ENCODE results near the gene RBM4B. TPM values are rescaled to one million over a fixed set of nuclear protein-coding genes. Genes with fewer than 3 reads are reported as not detected.

Gene RBM4B
- total RNA-seq, 2 donors from 2014 or later, result 8.9 to 9.2 TPM

GRCh38 chr11:66713746-66714480 lies 36.2 kb upstream of the RBM4B start:
- TF ChIP-seq CTCF (IDR thresholded peaks at IDR 0.05), result no peak

DNA sequence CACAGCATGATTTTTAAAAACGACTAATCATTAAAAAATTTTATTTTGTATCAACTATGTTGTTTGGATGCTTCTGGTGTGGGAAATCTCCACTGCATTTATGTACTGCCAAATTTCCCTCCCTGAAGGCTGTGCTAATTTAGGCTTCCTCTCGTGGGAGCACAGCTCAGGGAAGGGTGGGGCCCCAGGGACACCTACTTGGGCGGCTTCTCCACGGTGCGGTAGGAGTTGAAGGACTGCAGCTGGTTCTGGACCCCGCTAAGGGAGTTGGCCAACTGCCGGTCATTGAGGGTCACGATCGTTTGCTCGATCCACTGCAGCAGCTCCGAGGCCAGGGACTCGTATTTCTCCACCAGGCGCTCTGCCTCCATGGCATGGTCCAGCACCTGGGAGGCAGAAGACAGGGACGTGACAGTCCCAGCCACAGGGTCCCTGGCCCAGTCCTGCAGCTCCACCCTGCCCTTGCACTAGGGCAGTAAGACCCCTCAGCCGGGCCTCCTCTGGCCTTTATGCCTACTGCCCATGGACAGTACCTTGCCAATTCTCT lies 32.8 kb upstream of the RBM4B start:
- H3K4me1 ChIP-seq (ENCODE audit: control insufficient read depth in 1 of 2, low read depth in 2 of 2), result no peaks in the 10 kb centered on the region
- ATAC-seq (ENCODE audit: insufficient number of reproducible peaks, low FRiP score, low read depth) (no peak), DNase-seq (ENCODE audit: low spot score) (no peak)
- H3K27me3 ChIP-seq (replicated peaks; ENCODE audit: insufficient read depth), result no peaks in the 10 kb centered on the region
- no peaks in the 10 kb centered on the region for H3K36me3 ChIP-seq
- H3K27ac ChIP-seq, result no peak overlapping the region
- no peak overlapping the region for H3K4me3 ChIP-seq
- no peak for TF ChIP-seq CTCF (IDR thresholded peaks at IDR 0.05)
- H3K9me3 ChIP-seq, result no peaks in the 10 kb centered on the region

More at GRCh38 chr11:66713746-66714480, 36.2 kb upstream of the RBM4B start:
- Histone ChIP-seq H3K27me3 (replicated peaks; ENCODE audit: insufficient read depth) (no peaks in the 10 kb centered on the region), H3K27ac (no peak overlapping the region), H3K4me1 (ENCODE audit: control insufficient read depth in 1 of 2, low read depth in 2 of 2) (no peaks in the 10 kb centered on the region), H3K4me3 (no peak overlapping the region), H3K9me3 (no peaks in the 10 kb centered on the region), H3K36me3 (no peaks in the 10 kb centered on the region)
- DNase-seq (ENCODE audit: low spot score) (no peak), ATAC-seq (ENCODE audit: insufficient number of reproducible peaks, low FRiP score, low read depth) (no peak)

DNA sequence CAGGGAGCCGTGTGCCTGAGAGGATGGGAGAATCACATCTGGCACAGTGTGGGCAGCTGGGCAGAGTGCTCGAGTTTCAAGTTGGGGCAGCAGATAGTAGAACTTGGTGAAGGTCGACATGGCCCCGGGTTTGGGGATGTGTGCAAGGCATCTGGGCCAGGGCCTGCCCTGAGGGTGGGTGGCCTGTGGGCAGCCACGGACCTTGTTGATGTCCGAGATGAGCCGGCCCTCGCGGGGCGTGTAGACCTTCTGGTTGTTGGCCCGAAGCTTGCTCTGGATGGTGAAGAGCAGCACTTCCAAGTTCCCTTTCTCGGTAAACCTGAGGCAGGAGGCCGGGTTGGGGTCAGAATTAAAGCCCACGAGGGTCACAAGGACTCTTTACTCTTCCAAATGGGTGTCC lies 31.0 kb upstream of the RBM4B start:
- no peak overlapping the region for H3K4me3 ChIP-seq
- ATAC-seq (ENCODE audit: insufficient number of reproducible peaks, low FRiP score, low read depth) (no peak), DNase-seq (ENCODE audit: low spot score) (no peak)
- H3K36me3 ChIP-seq, result no peaks in the 10 kb centered on the region
- H3K4me1 ChIP-seq (ENCODE audit: control insufficient read depth in 1 of 2, low read depth in 2 of 2), result no peaks in the 10 kb centered on the region
- H3K9me3 ChIP-seq, result no peaks in the 10 kb centered on the region
- no peak overlapping the region for H3K27ac ChIP-seq
- no peaks in the 10 kb centered on the region for H3K27me3 ChIP-seq (replicated peaks; ENCODE audit: insufficient read depth)
- TF ChIP-seq CTCF (IDR thresholded peaks at IDR 0.05), result no peak

DNA sequence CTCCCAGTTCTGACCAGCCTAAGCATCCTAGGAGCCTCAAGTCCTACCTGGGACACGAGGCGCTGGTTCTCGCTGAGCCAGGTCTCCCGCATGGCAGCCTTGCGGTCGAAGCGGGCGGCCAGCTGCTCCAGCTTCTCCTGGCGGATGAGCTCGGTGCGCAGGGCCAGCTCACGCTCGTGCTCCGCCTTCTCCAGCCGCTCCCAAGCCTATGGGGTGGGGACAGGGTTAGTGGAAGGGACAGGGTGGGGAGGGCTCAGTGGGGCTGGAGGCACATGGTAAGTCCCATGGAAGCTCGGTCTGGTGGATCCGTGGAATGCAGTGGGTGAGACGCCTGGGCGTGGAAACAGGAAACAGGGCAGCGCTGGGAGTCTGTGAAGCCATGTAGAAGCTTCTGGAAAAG lies 30.4 kb upstream of the RBM4B start:
- Histone ChIP-seq H3K27ac (no peak overlapping the region), H3K27me3 (replicated peaks; ENCODE audit: insufficient read depth) (no peaks in the 10 kb centered on the region), H3K4me3 (no peak overlapping the region), H3K9me3 (no peaks in the 10 kb centered on the region), H3K4me1 (ENCODE audit: control insufficient read depth in 1 of 2, low read depth in 2 of 2) (no peaks in the 10 kb centered on the region), H3K36me3 (no peaks in the 10 kb centered on the region)
- no peak for TF ChIP-seq CTCF (IDR thresholded peaks at IDR 0.05)
- DNase-seq (ENCODE audit: low spot score), result no peak
- no peak for ATAC-seq (ENCODE audit: insufficient number of reproducible peaks, low FRiP score, low read depth)

DNA sequence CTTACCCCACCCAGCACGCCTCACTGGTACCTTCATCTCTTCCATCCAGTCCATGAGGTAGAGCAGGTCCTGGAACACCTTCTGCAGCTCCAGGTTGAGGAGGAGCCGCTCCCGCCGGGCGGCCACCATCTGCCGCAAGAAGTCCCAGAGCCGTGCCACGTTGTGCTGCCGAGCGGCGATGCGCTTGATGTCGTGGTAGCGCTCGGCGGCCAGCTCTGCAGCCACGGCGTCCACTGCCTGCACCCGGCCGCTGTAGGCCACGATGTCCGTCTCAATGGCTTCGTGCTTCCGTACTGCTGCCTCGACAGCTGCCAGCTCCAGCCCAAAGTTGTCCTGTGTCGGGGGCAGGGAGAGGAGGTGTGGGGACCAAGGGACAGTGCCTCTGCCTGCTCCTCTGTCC lies 29.8 kb upstream of the RBM4B start:
- H3K27me3 ChIP-seq (replicated peaks; ENCODE audit: insufficient read depth), result no peaks in the 10 kb centered on the region
- no peak for TF ChIP-seq CTCF (IDR thresholded peaks at IDR 0.05)

More for the DNA sequence above, 29.8 kb upstream of the RBM4B start:
- Histone ChIP-seq H3K36me3 (no peaks in the 10 kb centered on the region), H3K9me3 (no peaks in the 10 kb centered on the region), H3K4me1 (ENCODE audit: control insufficient read depth in 1 of 2, low read depth in 2 of 2) (no peaks in the 10 kb centered on the region), H3K27ac (no peak overlapping the region), H3K4me3 (no peak overlapping the region)
- no peak for DNase-seq (ENCODE audit: low spot score)
- no peak for ATAC-seq (ENCODE audit: insufficient number of reproducible peaks, low FRiP score, low read depth)
